Measurements from ENCODE around the gene MACROH2A2. TPM values are rescaled to one million over a fixed set of nuclear protein-coding genes. Genes with fewer than 3 reads are reported as not detected.

Gene MACROH2A2
- total RNA-seq, 1 donor from 2014 or later: 8.4 TPM

GRCh38 chr10:70160798-70161197, 108.2 kb downstream of the MACROH2A2 start:
- peaks cover 8 to 29% (median 27%) of the 10 kb centered on the region in 3 donors for H3K36me3 ChIP-seq (ENCODE audit: control insufficient read depth in 3 of 3, insufficient read depth in 3 of 3, low read length in 3 of 3)
- peaks cover 13 to 23% (median 22%) of the 10 kb centered on the region in 3 donors for H3K4me1 ChIP-seq (ENCODE audit: control insufficient read depth in 3 of 3, insufficient read depth in 3 of 3, low read length in 3 of 3)
- H3K9me3 ChIP-seq (ENCODE audit: control insufficient read depth in 3 of 3, low read length in 3 of 3): no peaks in the 10 kb centered on the region
- no peak overlapping the region for H3K27ac ChIP-seq (ENCODE audit: low read depth, low read length)
- no peak overlapping the region for H3K4me3 ChIP-seq (ENCODE audit: low read length in 3 of 3)
- H3K9ac ChIP-seq (ENCODE audit: low read depth in 1 of 3, low read length in 3 of 3): no peak overlapping the region
- H3K27me3 ChIP-seq (ENCODE audit: control insufficient read depth in 3 of 3, insufficient read depth in 3 of 3, low read length in 3 of 3): no peaks in the 10 kb centered on the region

Other genes starting within 250 kb of the MACROH2A2 start
- 2.6 TPM for gene AIFM2, start 80.0 kb downstream of the MACROH2A2 start, total RNA-seq
- gene TYSND1, start 93.9 kb downstream of the MACROH2A2 start, total RNA-seq: 4.7 TPM
- 205 TPM for gene SAR1A, start 117.7 kb downstream of the MACROH2A2 start, total RNA-seq
- 59.5 TPM for gene PPA1, start 180.6 kb downstream of the MACROH2A2 start, total RNA-seq
- gene NPFFR1, start 231.2 kb downstream of the MACROH2A2 start, total RNA-seq: under 0.01 TPM

Measured in skeletal muscle tissue (tissue), 4 donors.